Mesothelial cell of epicardium (in vitro differentiated cells): ENCODE data around the gene FIGN. TPM values are rescaled to one million over a fixed set of nuclear protein-coding genes. Genes with fewer than 3 reads are reported as not detected.

ENCODE experiments used
- DNase-seq, 2 experiments: peaks; one replicate each; pipeline ENCODE4 v3.0.0; 2021; ENCODE audit warnings: low spot score in 2 of 2; ENCODE audit not compliant: unreplicated experiment in 2 of 2
- H3K27ac Mint-ChIP-seq: 2 replicates; pipeline ENCODE4 v1.8.0; 2021; ENCODE audit warnings: mixed read lengths
- H3K27me3 Mint-ChIP-seq: 2 replicates; pipeline ENCODE4 v1.8.0; 2021; ENCODE audit warnings: low read depth, mixed read lengths
- H3K36me3 Mint-ChIP-seq: 2 replicates; pipeline ENCODE4 v1.8.0; 2021; ENCODE audit warnings: mixed read lengths
- H3K4me1 Mint-ChIP-seq: 2 replicates; pipeline ENCODE4 v1.8.0; 2021; ENCODE audit warnings: mixed read lengths
- H3K4me3 Mint-ChIP-seq: 2 replicates; pipeline ENCODE4 v1.8.0; 2021; ENCODE audit warnings: mild to moderate bottlenecking, moderate library complexity, mixed read lengths
- H3K9me3 Mint-ChIP-seq: 2 replicates; pipeline ENCODE4 v1.8.0; 2021; ENCODE audit warnings: mixed read lengths
- total RNA-seq: library from RNA; stranded (reverse); gene quantifications from 3 replicates; pipeline ENCODE4 v1.2.1, GENCODE V29; 2021
- TF ChIP-seq, protein P1 (sequence below): fragments of 200-600 bp; sonication (generic); IDR thresholded peaks from one replicate; pipeline ENCODE4 v1.5.0; 2021; ENCODE audit warnings: antibody characterized with exemption; ENCODE audit not compliant: unreplicated experiment

Gene FIGN
- total RNA-seq, 1 donor from 2014 or later: 11.5 TPM

DNA sequence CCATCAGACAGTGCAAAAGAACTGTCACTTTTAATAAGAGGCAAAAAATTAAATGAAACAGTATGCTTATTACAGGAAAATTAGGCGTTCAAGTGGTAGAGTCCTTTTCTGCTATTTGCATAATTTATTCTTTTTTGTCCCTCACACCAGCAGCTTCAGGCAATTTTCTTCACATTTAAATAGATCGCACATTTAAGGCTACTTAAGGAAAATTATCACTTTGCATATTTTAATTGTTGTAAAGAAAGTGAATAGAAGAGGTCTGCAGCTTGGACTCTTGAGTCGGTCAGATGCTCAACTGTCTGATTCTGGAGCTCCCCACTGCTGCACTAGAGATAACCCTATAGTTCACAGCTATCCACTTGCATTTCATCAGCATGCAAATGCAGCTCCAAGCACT is 141.3 kb downstream of the FIGN start:
- H3K27me3 Mint-ChIP-seq: no peaks in the 10 kb centered on the region
- no peak for DNase-seq
- peaks cover 33% of the 10 kb centered on the region for H3K4me1 Mint-ChIP-seq
- H3K27ac Mint-ChIP-seq: no peak overlapping the region
- H3K4me3 Mint-ChIP-seq: no peak overlapping the region
- H3K36me3 Mint-ChIP-seq: no peaks in the 10 kb centered on the region
- TF ChIP-seq, protein P1, sequence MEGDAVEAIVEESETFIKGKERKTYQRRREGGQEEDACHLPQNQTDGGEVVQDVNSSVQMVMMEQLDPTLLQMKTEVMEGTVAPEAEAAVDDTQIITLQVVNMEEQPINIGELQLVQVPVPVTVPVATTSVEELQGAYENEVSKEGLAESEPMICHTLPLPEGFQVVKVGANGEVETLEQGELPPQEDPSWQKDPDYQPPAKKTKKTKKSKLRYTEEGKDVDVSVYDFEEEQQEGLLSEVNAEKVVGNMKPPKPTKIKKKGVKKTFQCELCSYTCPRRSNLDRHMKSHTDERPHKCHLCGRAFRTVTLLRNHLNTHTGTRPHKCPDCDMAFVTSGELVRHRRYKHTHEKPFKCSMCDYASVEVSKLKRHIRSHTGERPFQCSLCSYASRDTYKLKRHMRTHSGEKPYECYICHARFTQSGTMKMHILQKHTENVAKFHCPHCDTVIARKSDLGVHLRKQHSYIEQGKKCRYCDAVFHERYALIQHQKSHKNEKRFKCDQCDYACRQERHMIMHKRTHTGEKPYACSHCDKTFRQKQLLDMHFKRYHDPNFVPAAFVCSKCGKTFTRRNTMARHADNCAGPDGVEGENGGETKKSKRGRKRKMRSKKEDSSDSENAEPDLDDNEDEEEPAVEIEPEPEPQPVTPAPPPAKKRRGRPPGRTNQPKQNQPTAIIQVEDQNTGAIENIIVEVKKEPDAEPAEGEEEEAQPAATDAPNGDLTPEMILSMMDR: no peak
- H3K9me3 Mint-ChIP-seq: no peaks in the 10 kb centered on the region

DNA sequence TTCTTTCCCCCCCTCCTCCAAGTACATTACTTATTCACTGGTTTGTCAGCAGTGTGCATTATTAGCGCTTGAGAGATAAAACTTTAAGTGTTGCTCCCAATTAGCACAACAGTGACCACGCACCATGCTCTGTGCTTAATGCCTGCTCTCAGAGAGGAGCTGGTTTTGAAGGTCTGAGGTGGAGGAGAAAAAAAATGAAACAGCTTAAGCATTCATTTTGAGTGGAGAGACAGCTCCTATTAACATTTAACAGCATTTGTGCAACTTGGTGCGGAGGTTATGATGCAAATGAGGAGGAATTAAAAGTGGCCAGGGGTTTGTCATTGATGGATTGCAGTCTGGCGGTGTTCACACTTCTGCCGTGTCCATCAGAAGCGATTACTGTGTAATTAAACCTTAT is 141.8 kb downstream of the FIGN start:
- TF ChIP-seq, protein P1: no peak
- H3K36me3 Mint-ChIP-seq: no peaks in the 10 kb centered on the region
- no peaks in the 10 kb centered on the region for H3K9me3 Mint-ChIP-seq
- H3K27ac Mint-ChIP-seq: no peak overlapping the region
- H3K27me3 Mint-ChIP-seq: no peaks in the 10 kb centered on the region
- peaks cover 28% of the 10 kb centered on the region for H3K4me1 Mint-ChIP-seq
- no peak overlapping the region for H3K4me3 Mint-ChIP-seq
- no peak for DNase-seq

GRCh38 chr2:163592954-163593622 is 142.7 kb downstream of the FIGN start:
- TF ChIP-seq, protein P1: no peak
- H3K4me1 Mint-ChIP-seq: peaks cover 26% of the 10 kb centered on the region

DNA sequence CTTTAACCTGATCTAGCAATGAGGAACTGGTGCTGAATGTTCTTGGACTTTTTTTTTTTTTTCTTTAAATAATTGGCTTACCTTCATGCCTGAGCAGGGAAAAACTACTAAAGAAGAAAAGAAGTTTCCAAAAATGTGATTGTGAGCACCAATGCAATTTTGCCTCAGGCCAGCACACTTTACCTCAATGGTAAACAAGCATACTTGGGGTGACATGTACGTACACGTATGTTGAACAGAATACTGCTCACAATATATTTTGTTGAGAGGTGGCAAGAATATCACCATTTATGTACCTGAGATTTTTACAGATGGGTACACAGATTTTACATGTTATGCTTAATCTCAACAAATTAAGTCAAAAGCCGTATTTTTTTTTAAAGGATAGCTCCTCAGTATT is 144.3 kb downstream of the FIGN start:
- Mint-ChIP-seq H3K36me3 (no peaks in the 10 kb centered on the region), H3K4me1 (peaks cover 25% of the 10 kb centered on the region), H3K27ac (no peak overlapping the region), H3K27me3 (no peaks in the 10 kb centered on the region), H3K4me3 (no peak overlapping the region), H3K9me3 (no peaks in the 10 kb centered on the region)
- TF ChIP-seq, protein P1: no peak
- no peak for DNase-seq

More at GRCh38 chr2:163592954-163593622, 142.7 kb downstream of the FIGN start:
- Mint-ChIP-seq H3K27me3 (no peaks in the 10 kb centered on the region), H3K9me3 (no peaks in the 10 kb centered on the region), H3K4me3 (no peak overlapping the region), H3K36me3 (no peaks in the 10 kb centered on the region), H3K27ac (no peak overlapping the region)
- DNase-seq: no peak

DNA sequence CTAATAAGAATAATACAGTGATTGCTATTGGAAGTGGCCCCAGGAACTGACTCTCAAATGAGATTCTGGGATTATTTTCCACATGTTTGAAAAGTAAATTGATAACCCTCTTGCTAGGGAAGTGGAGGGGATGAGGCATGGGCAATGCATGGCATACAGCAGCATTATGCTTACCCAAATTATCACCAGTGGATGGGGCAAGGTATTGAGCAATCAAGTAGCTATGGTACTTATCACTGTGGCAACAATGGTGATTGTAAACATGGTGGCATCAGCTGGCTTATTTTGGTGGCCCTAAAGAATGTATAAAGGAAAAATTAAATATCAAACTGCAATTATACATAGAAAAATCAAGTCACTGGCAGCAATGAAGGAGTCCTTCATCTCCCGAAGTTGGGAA is 155.1 kb downstream of the FIGN start:
- H3K27ac Mint-ChIP-seq: no peak overlapping the region
- TF ChIP-seq, protein P1: no peak
- H3K4me3 Mint-ChIP-seq: no peak overlapping the region
- H3K36me3 Mint-ChIP-seq: no peaks in the 10 kb centered on the region
- no peaks in the 10 kb centered on the region for H3K27me3 Mint-ChIP-seq
- no peaks in the 10 kb centered on the region for H3K4me1 Mint-ChIP-seq
- DNase-seq: no peak
- H3K9me3 Mint-ChIP-seq: peaks cover 9% of the 10 kb centered on the region

- Mint-ChIP-seq H3K27ac (no peak overlapping the region), H3K4me1 (peaks cover 10% of the 10 kb centered on the region), H3K27me3 (no peaks in the 10 kb centered on the region), H3K4me3 (no peak overlapping the region), H3K36me3 (no peaks in the 10 kb centered on the region), H3K9me3 (peaks cover 9% of the 10 kb centered on the region)
- TF ChIP-seq, protein P1: no peak
- no peak for DNase-seq
Observed at GRCh38 chr2:163574309-163574708, 161.5 kb downstream of the FIGN start.
